ENCODE measurements around the gene DYNLL2.
"Not testable (repeated sequence)": the region's sequence is repeated elsewhere in the genome, so short reads cannot be mapped to it uniquely, and the experiment has no call there.

DYNLL2 gene

GRCh38 chr17:58101898-58102297 lies 18.7 kb downstream of the DYNLL2 start:
- DNase-seq = not testable (repeated sequence)

- no peak for DNase-seq
These were observed 21.9 kb downstream of the DYNLL2 start for GRCh38 chr17:58105093-58105492.

GRCh38 chr17:58107306-58107705 lies 24.1 kb downstream of the DYNLL2 start:
- no peak for DNase-seq

- no peak for DNase-seq
These were observed 26.0 kb downstream of the DYNLL2 start for GRCh38 chr17:58109197-58109596.

GRCh38 chr17:58110012-58110411 lies 26.8 kb downstream of the DYNLL2 start:
- DNase-seq = no peak

- DNase-seq = no peak
These were observed 28.5 kb downstream of the DYNLL2 start for GRCh38 chr17:58111676-58112075.

GRCh38 chr17:58112970-58113631 lies 29.9 kb downstream of the DYNLL2 start:
- peak; percentile 40 for DNase-seq

- no peak for DNase-seq
These were observed 30.7 kb downstream of the DYNLL2 start for GRCh38 chr17:58113947-58114346.

- DNase-seq = no peak
These were observed 34.2 kb downstream of the DYNLL2 start for GRCh38 chr17:58117382-58117781.

- DNase-seq = no peak
These were observed 36.3 kb downstream of the DYNLL2 start for GRCh38 chr17:58119491-58119890.

GRCh38 chr17:58120195-58120822 lies 37.1 kb downstream of the DYNLL2 start:
- peak; percentile 23 for DNase-seq

- DNase-seq = no peak
These were observed 38.7 kb downstream of the DYNLL2 start for GRCh38 chr17:58121925-58122324.

- no peak for DNase-seq
These were observed 44.6 kb downstream of the DYNLL2 start for GRCh38 chr17:58127846-58128245.

- not testable (repeated sequence) for DNase-seq
These were observed 49.5 kb downstream of the DYNLL2 start for GRCh38 chr17:58132697-58133096.

GRCh38 chr17:58136669-58137279 lies 53.6 kb downstream of the DYNLL2 start:
- no peak for DNase-seq

GRCh38 chr17:58141505-58141904 lies 58.3 kb downstream of the DYNLL2 start:
- DNase-seq = no peak

- not testable (repeated sequence) for DNase-seq
These were observed 60.1 kb downstream of the DYNLL2 start for GRCh38 chr17:58143335-58143734.

- DNase-seq = no peak
These were observed 61.6 kb downstream of the DYNLL2 start for GRCh38 chr17:58144801-58145200.
